ENCODE data around the gene HCRTR1.

- TF ChIP-seq CTCF (IDR thresholded peaks at IDR 0.05): no peak
- no peak for TF ChIP-seq POLR2AphosphoS5 (IDR thresholded peaks at IDR 0.05)
- no peak for TF ChIP-seq EP300 (IDR thresholded peaks at IDR 0.05)
These were observed 47.0 kb downstream of the HCRTR1 start for GRCh38 chr1:31664528-31664927.

Measured in sigmoid colon (tissue), 4 donors.